Neural progenitor cell (in vitro differentiated cells): ENCODE results near the gene ASRGL1. TPM values are rescaled to one million over a fixed set of nuclear protein-coding genes. Genes with fewer than 3 reads are reported as not detected.
"Not testable (repeated sequence)": the region's sequence is repeated elsewhere in the genome, so short reads cannot be mapped to it uniquely, and the experiment has no call there.

ENCODE experiments used
- DNase-seq: peaks from one replicate; pipeline ENCODE4 v3.0.0-alpha.2; 2016; ENCODE audit warnings: low spot score
- H2AFZ ChIP-seq: fragments of 200-600 bp; sonication (generic); replicated peaks from 2 replicates; pipeline ENCODE4 v1.6.1; 2016; ENCODE audit warnings: antibody characterized with exemption
- H3F3A ChIP-seq: fragments of 200-600 bp; sonication (generic); 2 replicates; pipeline ENCODE4 v1.6.1; 2016; ENCODE audit warnings: antibody characterized with exemption, low read depth
- H3K27ac ChIP-seq: fragments of 200-600 bp; sonication (generic); 2 replicates; pipeline ENCODE4 v1.5.1; 2016; ENCODE audit warnings: mild to moderate bottlenecking
- H3K27me3 ChIP-seq: fragments of 200-600 bp; sonication (generic); 2 replicates; pipeline ENCODE4 v1.6.1; 2016; ENCODE audit warnings: mild to moderate bottlenecking, moderate library complexity
- H3K36me3 ChIP-seq: fragments of 200-600 bp; sonication (generic); 2 replicates; pipeline ENCODE4 v1.5.1; 2016
- H3K4me1 ChIP-seq: fragments of 200-600 bp; sonication (generic); 2 replicates; pipeline ENCODE4 v1.6.1; 2016; ENCODE audit warnings: mixed run types
- H3K4me2 ChIP-seq: fragments of 200-600 bp; sonication (generic); 2 replicates; pipeline ENCODE4 v1.6.1; 2016
- H3K4me3 ChIP-seq: fragments of 200-600 bp; sonication (generic); 2 replicates; pipeline ENCODE4 v1.5.1; 2016
- H3K79me2 ChIP-seq: fragments of 200-600 bp; sonication (generic); 2 replicates; pipeline ENCODE4 v1.6.1; 2016; ENCODE audit warnings: low read depth
- H3K9ac ChIP-seq: fragments of 200-600 bp; sonication (generic); 2 replicates; pipeline ENCODE4 v1.6.1; 2016
- H3K9me3 ChIP-seq: fragments of 200-600 bp; sonication (generic); 2 replicates; pipeline ENCODE4 v1.5.1; 2016; ENCODE audit warnings: low read depth
- H4K20me1 ChIP-seq: fragments of 200-600 bp; sonication (generic); 2 replicates; pipeline ENCODE4 v1.6.1; 2016; ENCODE audit warnings: low read depth
- H3K27ac Mint-ChIP-seq: 3 replicates; pipeline ENCODE4 v1.8.0; 2021; ENCODE audit warnings: mixed read lengths
- H3K27me3 Mint-ChIP-seq: 2 replicates; pipeline ENCODE4 v1.8.0; 2022; ENCODE audit warnings: low read depth, mild to moderate bottlenecking, inconsistent platforms, moderate library complexity, mixed read lengths; ENCODE audit not compliant: insufficient read depth
- H3K36me3 Mint-ChIP-seq: 3 replicates; pipeline ENCODE4 v1.8.0; 2021; ENCODE audit warnings: mixed read lengths
- H3K4me1 Mint-ChIP-seq: 3 replicates; pipeline ENCODE4 v1.8.0; 2021; ENCODE audit warnings: mixed read lengths
- H3K4me3 Mint-ChIP-seq: 3 replicates; pipeline ENCODE4 v1.8.0; 2021; ENCODE audit warnings: mild to moderate bottlenecking, moderate library complexity, mixed read lengths
- H3K9me3 Mint-ChIP-seq: 3 replicates; pipeline ENCODE4 v1.8.0; 2020; ENCODE audit warnings: mixed read lengths
- EZH2 ChIP-seq: fragments of 200-600 bp; sonication (generic); IDR thresholded peaks from 2 replicates; pipeline ENCODE4 v1.6.1; 2017; ENCODE audit warnings: antibody characterized with exemption, mild to moderate bottlenecking, moderate library complexity
- EZH2phosphoT487 ChIP-seq: fragments of 200-600 bp; sonication (generic); IDR thresholded peaks from 2 replicates; pipeline ENCODE4 v1.6.1; 2017; ENCODE audit warnings: antibody characterized with exemption
- total RNA-seq: library from RNA; depleted of rRNA; stranded (reverse); fragments of >200 nt; gene quantifications from 2 replicates; pipeline ENCODE4 v1.2.3, GENCODE V29; 2015; ENCODE audit warnings: low replicate concordance
- TF ChIP-seq, protein P1 (sequence below): fragments of 200-600 bp; sonication (generic); IDR thresholded peaks from 2 replicates; pipeline ENCODE4 v1.5.1; 2017; ENCODE audit warnings: antibody characterized with exemption, mild to moderate bottlenecking

Gene ASRGL1
- total RNA-seq, 1 donor from 2014 or later = 56.8 TPM

DNA sequence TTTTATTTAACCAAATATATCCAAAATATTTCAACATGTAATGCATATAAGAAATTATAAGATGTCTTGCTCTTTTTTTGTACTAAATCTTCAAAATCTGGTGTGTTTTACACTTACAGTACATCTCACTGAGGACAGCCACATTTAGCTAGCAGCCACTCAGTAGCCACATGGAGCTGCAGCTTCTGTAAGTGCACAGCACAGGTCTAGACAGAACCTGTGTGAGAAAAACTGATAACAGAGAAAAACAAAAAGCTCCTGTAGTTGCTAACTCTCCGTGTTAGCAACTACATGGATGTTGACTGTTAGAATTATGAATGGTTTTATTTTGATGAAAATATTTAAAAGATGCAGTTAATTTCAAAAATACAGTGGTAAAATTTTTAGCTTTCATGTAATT, 22.2 kb downstream of the ASRGL1 start:
- Histone ChIP-seq H3F3A (peaks cover 24% of the 10 kb centered on the region), H3K4me2 (no peak overlapping the region), H3K9ac (no peak overlapping the region), H3K36me3 (peaks cover 14% of the 10 kb centered on the region), H2AFZ (no peak overlapping the region), H3K27ac (no peak overlapping the region), H3K79me2 (no peaks in the 10 kb centered on the region), H3K9me3 (no peaks in the 10 kb centered on the region), H3K27me3 (no peaks in the 10 kb centered on the region), H4K20me1 (no peaks in the 10 kb centered on the region), H3K4me1 (peaks cover 7% of the 10 kb centered on the region), H3K4me3 (no peak overlapping the region)
- H3K9me3 Mint-ChIP-seq = no peaks in the 10 kb centered on the region
- DNase-seq = no peak
- H3K4me3 Mint-ChIP-seq = no peak overlapping the region
- H3K27ac Mint-ChIP-seq = no peak overlapping the region
- TF ChIP-seq, protein P1, sequence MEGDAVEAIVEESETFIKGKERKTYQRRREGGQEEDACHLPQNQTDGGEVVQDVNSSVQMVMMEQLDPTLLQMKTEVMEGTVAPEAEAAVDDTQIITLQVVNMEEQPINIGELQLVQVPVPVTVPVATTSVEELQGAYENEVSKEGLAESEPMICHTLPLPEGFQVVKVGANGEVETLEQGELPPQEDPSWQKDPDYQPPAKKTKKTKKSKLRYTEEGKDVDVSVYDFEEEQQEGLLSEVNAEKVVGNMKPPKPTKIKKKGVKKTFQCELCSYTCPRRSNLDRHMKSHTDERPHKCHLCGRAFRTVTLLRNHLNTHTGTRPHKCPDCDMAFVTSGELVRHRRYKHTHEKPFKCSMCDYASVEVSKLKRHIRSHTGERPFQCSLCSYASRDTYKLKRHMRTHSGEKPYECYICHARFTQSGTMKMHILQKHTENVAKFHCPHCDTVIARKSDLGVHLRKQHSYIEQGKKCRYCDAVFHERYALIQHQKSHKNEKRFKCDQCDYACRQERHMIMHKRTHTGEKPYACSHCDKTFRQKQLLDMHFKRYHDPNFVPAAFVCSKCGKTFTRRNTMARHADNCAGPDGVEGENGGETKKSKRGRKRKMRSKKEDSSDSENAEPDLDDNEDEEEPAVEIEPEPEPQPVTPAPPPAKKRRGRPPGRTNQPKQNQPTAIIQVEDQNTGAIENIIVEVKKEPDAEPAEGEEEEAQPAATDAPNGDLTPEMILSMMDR = no peak
- TF ChIP-seq EZH2 (no peak), EZH2phosphoT487 (no peak)
- peaks cover 7% of the 10 kb centered on the region for H3K36me3 Mint-ChIP-seq
- H3K4me1 Mint-ChIP-seq = peaks cover 14% of the 10 kb centered on the region
- H3K27me3 Mint-ChIP-seq = no peaks in the 10 kb centered on the region

DNA sequence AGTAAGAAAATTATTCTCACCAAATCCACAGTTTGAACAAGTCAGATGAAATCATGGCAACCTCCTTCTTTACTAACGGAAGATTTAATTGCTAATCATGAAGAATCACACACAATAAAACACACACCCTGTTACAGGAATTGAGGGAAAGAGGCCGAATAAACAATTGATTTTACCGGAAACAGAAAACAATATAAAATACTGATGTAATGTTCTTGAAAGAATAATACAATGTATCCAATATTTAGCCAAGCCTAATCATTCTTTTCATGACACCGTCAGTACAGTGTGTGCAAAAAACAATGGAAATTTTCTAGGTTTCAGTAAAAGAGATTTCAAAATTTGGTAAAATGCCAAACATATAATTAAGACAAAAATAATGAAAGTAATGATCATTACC, 23.4 kb downstream of the ASRGL1 start:
- Histone ChIP-seq H3K4me3 (no peak overlapping the region), H3K79me2 (no peaks in the 10 kb centered on the region), H3K4me2 (no peak overlapping the region), H2AFZ (no peak overlapping the region), H3K27ac (no peak overlapping the region), H3F3A (peaks cover 15% of the 10 kb centered on the region), H3K27me3 (no peaks in the 10 kb centered on the region), H3K9me3 (no peaks in the 10 kb centered on the region), H4K20me1 (no peaks in the 10 kb centered on the region), H3K4me1 (peaks cover 7% of the 10 kb centered on the region), H3K36me3 (peaks cover 14% of the 10 kb centered on the region), H3K9ac (no peak overlapping the region)
- Mint-ChIP-seq H3K4me3 (no peak overlapping the region), H3K27ac (no peak overlapping the region), H3K4me1 (peaks cover 7% of the 10 kb centered on the region), H3K27me3 (no peaks in the 10 kb centered on the region), H3K9me3 (no peaks in the 10 kb centered on the region), H3K36me3 (peaks cover 5% of the 10 kb centered on the region)
- TF ChIP-seq, protein P1 = no peak
- TF ChIP-seq EZH2 (no peak), EZH2phosphoT487 (no peak)
- DNase-seq = no peak

DNA sequence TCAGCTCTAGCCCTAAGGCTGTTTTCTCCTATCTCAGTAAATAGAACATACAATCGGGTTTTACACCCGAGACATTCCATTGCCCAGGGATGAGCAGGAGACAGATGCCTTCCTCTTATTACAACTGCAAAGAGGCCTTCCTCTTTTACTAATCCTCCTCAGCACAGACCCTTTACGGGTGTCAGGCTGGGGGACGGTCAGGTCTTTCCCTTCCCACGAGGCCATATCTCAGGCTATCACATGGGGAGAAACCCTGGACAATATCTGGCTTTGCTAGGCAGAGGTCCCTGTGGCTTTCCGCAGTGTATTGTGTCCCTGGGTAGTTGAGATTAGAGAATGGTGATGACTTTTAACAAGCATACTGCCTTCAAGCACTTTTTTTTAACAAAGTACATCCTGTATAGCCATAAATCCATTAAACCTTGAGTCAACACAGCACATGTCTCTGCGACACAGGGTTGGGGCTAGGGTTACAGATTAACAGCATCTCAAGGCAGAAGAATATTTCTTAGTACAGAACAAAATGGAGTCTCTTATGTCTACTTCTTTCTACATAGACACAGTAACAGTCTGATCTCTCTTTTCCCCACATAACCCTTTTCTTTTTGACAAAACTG, 31.7 kb downstream of the ASRGL1 start:
- not testable (repeated sequence) for H3K9ac ChIP-seq, H4K20me1 ChIP-seq, H3K9me3 Mint-ChIP-seq, H3K4me2 ChIP-seq, H3K9me3 ChIP-seq, H3K27me3 Mint-ChIP-seq, DNase-seq, H3K27me3 ChIP-seq, H3K4me1 ChIP-seq, H2AFZ ChIP-seq, H3K4me3 Mint-ChIP-seq, H3K4me1 Mint-ChIP-seq, H3K4me3 ChIP-seq, H3F3A ChIP-seq, H3K79me2 ChIP-seq, H3K27ac Mint-ChIP-seq, H3K27ac ChIP-seq, H3K36me3 ChIP-seq
- peaks cover 16% of the 10 kb centered on the region for H3K36me3 Mint-ChIP-seq

DNA sequence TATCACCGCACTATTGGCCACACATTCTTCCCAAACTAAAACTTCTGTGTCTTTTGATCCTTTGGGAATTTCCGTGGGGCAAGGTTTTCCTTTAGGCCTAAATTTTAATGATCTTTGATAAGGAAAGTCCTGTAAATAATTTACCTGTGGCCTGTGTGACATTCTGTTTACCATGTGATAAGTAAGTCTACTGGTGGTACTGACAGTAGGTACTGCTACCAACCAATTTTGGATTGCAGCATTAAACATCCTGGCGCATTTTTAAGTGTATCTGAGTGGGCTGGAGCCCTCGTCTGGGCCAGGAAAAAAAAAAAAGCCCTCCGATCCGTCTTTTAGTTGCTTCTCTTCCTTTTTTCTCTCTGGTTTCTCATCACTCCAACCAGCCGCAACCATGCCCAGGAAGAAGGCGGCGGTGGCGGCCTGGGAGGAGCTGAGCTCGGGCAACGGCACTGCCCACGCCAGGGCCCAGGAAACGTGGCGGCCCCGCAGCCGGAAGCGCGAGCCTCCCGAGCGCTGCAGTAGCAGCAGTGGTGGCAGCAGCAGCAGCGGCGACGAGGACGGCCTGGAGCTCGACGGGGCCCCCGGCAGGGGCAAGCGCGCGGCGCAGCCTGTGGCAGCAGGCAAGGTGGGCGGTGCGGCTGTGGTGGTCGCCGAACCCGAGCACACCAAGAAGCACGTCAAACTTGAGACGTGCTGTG, 33.6 kb downstream of the ASRGL1 start:
- Histone ChIP-seq H3K36me3 (no peaks in the 10 kb centered on the region), H3K27me3 (no peaks in the 10 kb centered on the region)

More for the DNA sequence above, 33.6 kb downstream of the ASRGL1 start:
- Histone ChIP-seq H3K9ac (no peak overlapping the region), H2AFZ (no peak overlapping the region), H3K9me3 (no peaks in the 10 kb centered on the region), H3K4me2 (no peak overlapping the region), H3K79me2 (no peaks in the 10 kb centered on the region), H4K20me1 (no peaks in the 10 kb centered on the region), H3K4me3 (no peak overlapping the region), H3K27ac (no peak overlapping the region), H3K4me1 (no peaks in the 10 kb centered on the region), H3F3A (peaks cover 3% of the 10 kb centered on the region)
- H3K27ac Mint-ChIP-seq = no peak overlapping the region
- DNase-seq = no peak
- H3K4me1 Mint-ChIP-seq = peaks cover 10% of the 10 kb centered on the region
- no peak overlapping the region for H3K4me3 Mint-ChIP-seq
- no peaks in the 10 kb centered on the region for H3K27me3 Mint-ChIP-seq
- H3K9me3 Mint-ChIP-seq = peaks cover 3% of the 10 kb centered on the region
- H3K36me3 Mint-ChIP-seq = peaks cover 16% of the 10 kb centered on the region
- TF ChIP-seq EZH2 (no peak), EZH2phosphoT487 (no peak)
- TF ChIP-seq, protein P1 = no peak
